ENCODE measurements around the gene PACS2. TPM values are rescaled to one million over a fixed set of nuclear protein-coding genes. Genes with fewer than 3 reads are reported as not detected.

Gene PACS2
- total and polyA plus RNA-seq, 2 donors (not counting 3 experiments of a cell fraction or from before 2014, with no cell fraction given) = 52.7 to 86.3 TPM

DNA sequence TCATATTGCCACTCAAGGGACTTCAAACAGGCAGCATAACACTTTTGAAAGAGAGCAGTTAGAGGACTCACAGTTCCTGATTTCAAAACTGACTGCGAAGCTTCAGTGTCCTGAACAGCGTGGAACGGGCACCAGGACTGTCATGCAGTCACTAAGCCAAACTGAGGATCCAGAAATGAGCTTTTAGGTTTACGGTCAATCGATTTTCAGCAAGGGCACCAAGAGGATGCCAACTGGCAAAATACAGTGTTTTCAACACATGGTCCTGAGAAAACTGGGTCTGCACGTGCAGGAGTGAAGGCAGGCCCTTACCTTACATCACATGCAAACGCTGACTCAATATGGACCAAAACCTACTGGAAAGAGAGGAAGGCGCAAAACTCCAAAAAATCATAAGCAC is 29.4 kb upstream of the PACS2 start:
- peaks cover 8% of the 10 kb centered on the region for H3K79me2 ChIP-seq (ENCODE audit: control insufficient read depth, insufficient read depth, low read length)
- intact Hi-C loops (cut with micrococcal nuclease) = no loop called here
- H3K9me3 ChIP-seq (replicated peaks; ENCODE audit: control insufficient read depth, insufficient read depth, low read length) = no peaks in the 10 kb centered on the region
- peaks cover 0 to 2% of the 10 kb centered on the region in 2 experiments for H3K36me3 ChIP-seq (ENCODE audit: control insufficient read depth in 2 of 2, extremely low read depth in 1 of 2, insufficient read depth in 2 of 2, low read length in 2 of 2)
- H4K20me1 ChIP-seq (replicated peaks; ENCODE audit: control insufficient read depth, extremely low read depth, insufficient read depth, low read length) = no peaks in the 10 kb centered on the region
- no peak overlapping the region for H3K27ac ChIP-seq (ENCODE audit: insufficient read depth, low read depth, low read length)
- FAIRE-seq (no peak), DNase-seq (ENCODE audit: low read depth, low spot score) (no peak)
- no peak overlapping the region for H2AFZ ChIP-seq (ENCODE audit: low read depth, low read length)
- H3K4me1 ChIP-seq (ENCODE audit: control insufficient read depth, extremely low read depth, insufficient read depth, low read length) = peaks cover 11% of the 10 kb centered on the region
- H3K4me2 ChIP-seq (ENCODE audit: insufficient read depth, low read length) = no peak overlapping the region
- no peak overlapping the region for H3K4me3 ChIP-seq (replicated peaks in 1 of 3; ENCODE audit: insufficient read depth in 1 of 3, low read depth in 1 of 3, low read length in 3 of 3)
- no TSS peak for BruUV-seq (replicated peaks)
- no peaks in the 10 kb centered on the region for H3K27me3 ChIP-seq (ENCODE audit: control insufficient read depth in 2 of 2, insufficient read depth in 2 of 2, low read length in 2 of 2)
- H3K9ac ChIP-seq (replicated peaks; ENCODE audit: extremely low read depth, insufficient read depth, low read length) = no peak overlapping the region
- no peaks in the 10 kb centered on the region for H3K9me1 ChIP-seq (replicated peaks; ENCODE audit: control insufficient read depth, extremely low read depth, insufficient read depth, low read length)
- dilution Hi-C loops (cut with MboI; ENCODE audit: extremely low pct_ligation_motif_present, low sequenced_read_pairs) = no loop called here
- no peak for TF ChIP-seq POLR2AphosphoS5 (IDR thresholded peaks at IDR 0.05; ENCODE audit: insufficient read depth, low read depth, low read length)
- TF ChIP-seq, protein P1, sequence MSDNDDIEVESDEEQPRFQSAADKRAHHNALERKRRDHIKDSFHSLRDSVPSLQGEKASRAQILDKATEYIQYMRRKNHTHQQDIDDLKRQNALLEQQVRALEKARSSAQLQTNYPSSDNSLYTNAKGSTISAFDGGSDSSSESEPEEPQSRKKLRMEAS (IDR thresholded peaks at IDR 0.05; ENCODE audit: insufficient read depth, insufficient read length) = no peak
- no peak for TF ChIP-seq POLR2A (IDR thresholded peaks at IDR 0.05; ENCODE audit: low read depth, low read length)
- no peak for TF ChIP-seq FOS (IDR thresholded peaks at IDR 0.05; ENCODE audit: borderline replicate concordance, insufficient read depth, low read length)
- no peak for TF ChIP-seq EZH2 (IDR thresholded peaks at IDR 0.05; ENCODE audit: borderline replicate concordance, low read depth, low read length, severe bottlenecking)
- TF ChIP-seq, protein P2, sequence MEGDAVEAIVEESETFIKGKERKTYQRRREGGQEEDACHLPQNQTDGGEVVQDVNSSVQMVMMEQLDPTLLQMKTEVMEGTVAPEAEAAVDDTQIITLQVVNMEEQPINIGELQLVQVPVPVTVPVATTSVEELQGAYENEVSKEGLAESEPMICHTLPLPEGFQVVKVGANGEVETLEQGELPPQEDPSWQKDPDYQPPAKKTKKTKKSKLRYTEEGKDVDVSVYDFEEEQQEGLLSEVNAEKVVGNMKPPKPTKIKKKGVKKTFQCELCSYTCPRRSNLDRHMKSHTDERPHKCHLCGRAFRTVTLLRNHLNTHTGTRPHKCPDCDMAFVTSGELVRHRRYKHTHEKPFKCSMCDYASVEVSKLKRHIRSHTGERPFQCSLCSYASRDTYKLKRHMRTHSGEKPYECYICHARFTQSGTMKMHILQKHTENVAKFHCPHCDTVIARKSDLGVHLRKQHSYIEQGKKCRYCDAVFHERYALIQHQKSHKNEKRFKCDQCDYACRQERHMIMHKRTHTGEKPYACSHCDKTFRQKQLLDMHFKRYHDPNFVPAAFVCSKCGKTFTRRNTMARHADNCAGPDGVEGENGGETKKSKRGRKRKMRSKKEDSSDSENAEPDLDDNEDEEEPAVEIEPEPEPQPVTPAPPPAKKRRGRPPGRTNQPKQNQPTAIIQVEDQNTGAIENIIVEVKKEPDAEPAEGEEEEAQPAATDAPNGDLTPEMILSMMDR (IDR thresholded peaks at IDR 0.05; ENCODE audit: extremely low read depth in 1 of 2, insufficient read depth in 1 of 2, low read depth in 1 of 2, low read length in 2 of 2) = no peak
- no peak for TF ChIP-seq MYC (IDR thresholded peaks at IDR 0.05; ENCODE audit: low read depth, low read length)
- no peak for TF ChIP-seq GATA2 (IDR thresholded peaks at IDR 0.05; ENCODE audit: insufficient read depth, insufficient read length, low read depth, low read length)
- no peak for TF ChIP-seq JUN (IDR thresholded peaks at IDR 0.05; ENCODE audit: borderline replicate concordance, insufficient read depth, insufficient read length, low read depth)
- ChIA-PET POLR2A (no interaction called here), CTCF (interaction anchor here (0.8 to 1.1 kb wide), 2 partner anchors 36 to 67 kb away, joined by 3 read pairs; no protein-coding TSS in a partner anchor)
